OCI-LY3 (cell line): ENCODE data around the gene PLD6.

Experiments used
- EZH2phosphoT487 ChIP-seq: fragments of 200-600 bp; shearing (Covaris generic); IDR thresholded peaks from 2 replicates; pipeline ENCODE4 v1.6.1; 2018; ENCODE audit warnings: antibody characterized with exemption, mixed run types, low read depth
- TF ChIP-seq, protein P1 (sequence below): fragments of 200-600, 300-600 bp; sonication (generic); IDR thresholded peaks from 2 replicates; pipeline ENCODE4 v1.5.1; 2014; ENCODE audit warnings: antibody characterized with exemption, low read length, low read depth

DNA sequence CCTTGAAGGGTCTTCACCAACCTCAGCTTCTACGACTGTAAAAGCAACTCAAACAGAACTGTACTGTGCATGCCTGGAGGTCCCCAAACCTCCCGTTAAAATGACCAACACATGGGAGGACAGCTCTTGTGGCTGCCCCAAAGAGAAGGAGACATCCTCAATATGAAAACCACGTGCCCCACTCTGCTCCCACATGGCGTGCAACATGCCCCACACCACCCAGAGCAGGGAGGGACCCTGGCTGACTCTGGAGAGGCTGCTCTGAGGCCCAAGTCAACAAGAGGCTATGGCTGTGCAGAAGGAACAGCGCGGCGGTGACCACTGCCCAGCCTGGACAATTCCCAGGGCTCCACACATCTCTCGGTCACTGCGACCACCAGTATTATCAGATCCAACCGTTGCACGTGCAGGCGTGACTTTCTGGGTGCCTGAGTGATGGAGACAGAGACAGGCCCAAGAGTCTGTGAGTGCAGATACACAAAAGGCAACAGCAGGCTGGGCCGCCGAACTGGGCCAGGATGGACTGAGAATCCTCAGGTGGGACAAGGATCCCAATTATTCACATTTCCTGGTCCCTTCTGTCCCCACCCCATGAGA, 1.4 kb downstream of the PLD6 start:
- TF ChIP-seq, protein P1, sequence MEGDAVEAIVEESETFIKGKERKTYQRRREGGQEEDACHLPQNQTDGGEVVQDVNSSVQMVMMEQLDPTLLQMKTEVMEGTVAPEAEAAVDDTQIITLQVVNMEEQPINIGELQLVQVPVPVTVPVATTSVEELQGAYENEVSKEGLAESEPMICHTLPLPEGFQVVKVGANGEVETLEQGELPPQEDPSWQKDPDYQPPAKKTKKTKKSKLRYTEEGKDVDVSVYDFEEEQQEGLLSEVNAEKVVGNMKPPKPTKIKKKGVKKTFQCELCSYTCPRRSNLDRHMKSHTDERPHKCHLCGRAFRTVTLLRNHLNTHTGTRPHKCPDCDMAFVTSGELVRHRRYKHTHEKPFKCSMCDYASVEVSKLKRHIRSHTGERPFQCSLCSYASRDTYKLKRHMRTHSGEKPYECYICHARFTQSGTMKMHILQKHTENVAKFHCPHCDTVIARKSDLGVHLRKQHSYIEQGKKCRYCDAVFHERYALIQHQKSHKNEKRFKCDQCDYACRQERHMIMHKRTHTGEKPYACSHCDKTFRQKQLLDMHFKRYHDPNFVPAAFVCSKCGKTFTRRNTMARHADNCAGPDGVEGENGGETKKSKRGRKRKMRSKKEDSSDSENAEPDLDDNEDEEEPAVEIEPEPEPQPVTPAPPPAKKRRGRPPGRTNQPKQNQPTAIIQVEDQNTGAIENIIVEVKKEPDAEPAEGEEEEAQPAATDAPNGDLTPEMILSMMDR = no peak
- TF ChIP-seq EZH2phosphoT487 = no peak
